ENCODE data around the gene RAB3GAP2. TPM values are rescaled to one million over a fixed set of nuclear protein-coding genes. Genes with fewer than 3 reads are reported as not detected.

RAB3GAP2 gene
- total RNA-seq, 1 donor = 51.8 TPM

GRCh38 chr1:220300442-220301121 lies 28.3 kb upstream of the RAB3GAP2 start:
- H3K4me3 ChIP-seq (ENCODE audit: low read depth, low read length) = no peak overlapping the region
- TF ChIP-seq, protein P1, sequence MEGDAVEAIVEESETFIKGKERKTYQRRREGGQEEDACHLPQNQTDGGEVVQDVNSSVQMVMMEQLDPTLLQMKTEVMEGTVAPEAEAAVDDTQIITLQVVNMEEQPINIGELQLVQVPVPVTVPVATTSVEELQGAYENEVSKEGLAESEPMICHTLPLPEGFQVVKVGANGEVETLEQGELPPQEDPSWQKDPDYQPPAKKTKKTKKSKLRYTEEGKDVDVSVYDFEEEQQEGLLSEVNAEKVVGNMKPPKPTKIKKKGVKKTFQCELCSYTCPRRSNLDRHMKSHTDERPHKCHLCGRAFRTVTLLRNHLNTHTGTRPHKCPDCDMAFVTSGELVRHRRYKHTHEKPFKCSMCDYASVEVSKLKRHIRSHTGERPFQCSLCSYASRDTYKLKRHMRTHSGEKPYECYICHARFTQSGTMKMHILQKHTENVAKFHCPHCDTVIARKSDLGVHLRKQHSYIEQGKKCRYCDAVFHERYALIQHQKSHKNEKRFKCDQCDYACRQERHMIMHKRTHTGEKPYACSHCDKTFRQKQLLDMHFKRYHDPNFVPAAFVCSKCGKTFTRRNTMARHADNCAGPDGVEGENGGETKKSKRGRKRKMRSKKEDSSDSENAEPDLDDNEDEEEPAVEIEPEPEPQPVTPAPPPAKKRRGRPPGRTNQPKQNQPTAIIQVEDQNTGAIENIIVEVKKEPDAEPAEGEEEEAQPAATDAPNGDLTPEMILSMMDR (IDR thresholded peaks at IDR 0.05; ENCODE audit: insufficient read depth, low read depth, low read length) = no peak
- peak; percentile 92 for DNase-seq (ENCODE audit: low read depth)

DNA sequence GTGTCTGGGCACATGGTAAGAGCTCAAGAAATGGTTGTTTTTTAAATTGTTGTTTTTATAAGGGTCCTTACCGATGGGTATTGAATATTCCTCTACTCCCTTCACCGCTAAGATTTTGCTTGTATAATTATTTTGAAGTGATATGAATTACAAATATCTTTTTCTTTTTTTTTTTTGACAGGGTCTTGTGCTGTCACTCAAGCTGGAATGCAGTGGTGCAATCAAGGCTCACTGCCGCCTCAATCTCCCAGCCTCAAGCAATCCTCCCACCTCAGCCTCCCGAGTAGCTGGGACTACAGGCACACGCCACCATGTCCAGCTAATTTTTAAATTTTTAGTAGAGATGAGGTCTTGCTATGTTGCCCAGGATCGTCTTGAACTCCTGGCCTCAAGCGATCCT lies 27.1 kb upstream of the RAB3GAP2 start:
- H3K4me3 ChIP-seq (ENCODE audit: low read depth, low read length) = no peak overlapping the region
- DNase-seq (ENCODE audit: low read depth) = no peak
- TF ChIP-seq, protein P1 (IDR thresholded peaks at IDR 0.05; ENCODE audit: insufficient read depth, low read depth, low read length) = no peak

DNA sequence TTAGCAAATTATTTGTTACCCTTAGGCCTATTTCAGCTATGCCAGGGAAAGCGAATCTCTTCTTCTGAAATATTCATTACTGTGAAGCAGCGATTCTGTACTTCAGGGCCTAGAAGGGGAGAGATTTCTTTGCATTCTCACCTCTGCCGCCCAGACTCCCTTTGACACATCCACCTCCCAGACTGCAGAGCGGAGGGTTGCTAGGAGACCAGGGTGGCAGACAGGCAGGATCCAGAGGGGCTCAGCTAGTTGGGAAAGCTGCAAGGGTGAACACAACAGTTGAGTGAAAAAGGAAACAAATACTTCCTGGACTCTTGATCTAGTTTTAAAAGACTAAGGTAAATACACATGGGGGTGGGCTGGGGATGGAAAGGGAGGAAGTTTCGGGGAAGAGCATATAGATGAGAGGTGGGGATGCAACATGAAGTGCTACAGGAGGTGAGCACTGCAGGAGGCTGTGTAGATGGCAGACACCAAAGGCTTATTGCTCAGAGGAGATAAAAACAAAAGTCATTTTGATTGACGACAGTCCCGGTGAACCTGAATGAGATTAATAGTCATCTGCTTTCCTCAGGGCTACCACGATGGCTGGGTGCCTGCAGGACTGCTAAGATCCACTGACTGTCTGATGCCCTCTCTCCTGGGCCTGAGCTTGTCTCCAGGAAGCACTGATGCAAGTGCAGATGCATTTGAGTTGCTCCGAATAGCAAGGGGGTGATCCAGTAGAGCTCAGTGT lies 26.4 kb upstream of the RAB3GAP2 start:
- no peak for DNase-seq (ENCODE audit: low read depth)
- no peak overlapping the region for H3K4me3 ChIP-seq (ENCODE audit: low read depth, low read length)
- TF ChIP-seq, protein P1 (IDR thresholded peaks at IDR 0.05; ENCODE audit: insufficient read depth, low read depth, low read length) = no peak

- no peak for DNase-seq (ENCODE audit: low read depth)
- H3K4me3 ChIP-seq (ENCODE audit: low read depth, low read length) = no peak overlapping the region
- TF ChIP-seq, protein P1 (IDR thresholded peaks at IDR 0.05; ENCODE audit: insufficient read depth, low read depth, low read length) = no peak
Measured at GRCh38 chr1:220296981-220297380, 24.7 kb upstream of the RAB3GAP2 start.

DNA sequence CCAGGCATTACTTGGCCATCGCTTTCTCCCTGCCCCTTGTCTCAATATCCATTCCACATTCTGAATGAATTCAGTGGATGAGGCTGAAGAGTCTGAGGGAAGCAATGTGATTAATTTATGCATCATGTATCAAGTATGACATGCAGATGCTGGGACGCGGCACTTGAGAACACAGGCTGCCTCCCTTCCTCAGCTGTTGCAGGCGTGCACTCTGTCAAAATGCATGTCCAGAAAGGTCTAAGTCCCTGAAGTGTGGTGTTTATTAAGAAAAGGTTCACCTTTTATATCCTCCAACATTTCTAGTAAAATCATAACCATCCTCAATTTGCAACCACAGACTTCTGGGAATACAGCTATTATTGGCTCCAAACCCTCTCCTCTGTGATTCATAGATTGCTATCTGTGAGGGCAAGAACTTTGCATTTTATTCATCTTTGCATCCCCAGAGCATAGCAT lies 22.6 kb upstream of the RAB3GAP2 start:
- TF ChIP-seq, protein P1 (IDR thresholded peaks at IDR 0.05; ENCODE audit: insufficient read depth, low read depth, low read length) = no peak
- peak; percentile 27 for DNase-seq (ENCODE audit: low read depth)
- no peak overlapping the region for H3K4me3 ChIP-seq (ENCODE audit: low read depth, low read length)

DNA sequence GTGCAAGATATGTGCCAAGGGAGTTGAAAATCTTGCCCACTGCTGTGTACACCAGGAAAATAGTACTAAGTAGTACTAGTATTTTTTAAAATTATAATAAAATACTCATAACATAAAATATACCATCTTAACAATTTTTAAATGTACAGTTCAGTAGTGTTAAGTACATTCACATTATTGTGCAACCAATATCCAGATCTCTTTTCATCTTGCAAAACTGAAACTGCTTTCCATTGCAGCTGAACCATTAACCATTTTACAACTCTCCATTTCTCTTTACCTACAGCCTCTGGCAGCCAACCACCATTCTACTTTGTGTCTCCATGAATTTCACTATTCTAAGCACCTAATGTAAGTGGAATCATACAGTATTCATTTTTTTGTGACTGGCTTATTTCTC lies 19.3 kb upstream of the RAB3GAP2 start:
- no peak for DNase-seq (ENCODE audit: low read depth)
- TF ChIP-seq, protein P1 (IDR thresholded peaks at IDR 0.05; ENCODE audit: insufficient read depth, low read depth, low read length) = no peak
- no peak overlapping the region for H3K4me3 ChIP-seq (ENCODE audit: low read depth, low read length)
